ENCODE results near the gene ACP2. TPM values are rescaled to one million over a fixed set of nuclear protein-coding genes. Genes with fewer than 3 reads are reported as not detected.

The ACP2 gene
- total RNA-seq, 1 donor from 2014 or later, result 41.7 TPM

GRCh38 chr11:47256374-47256773, 7.8 kb upstream of the ACP2 start:
- Mint-ChIP-seq H3K4me3 (no peak overlapping the region), H3K9me3 (no peaks in the 10 kb centered on the region), H3K27me3 (ENCODE audit: low read depth) (no peaks in the 10 kb centered on the region), H3K27ac (ENCODE audit: unreplicated experiment) (peak overlapping the region; percentile 27), H3K4me1 (peaks cover 26% of the 10 kb centered on the region), H3K36me3 (ENCODE audit: low read depth) (no peaks in the 10 kb centered on the region)
- TF ChIP-seq CTCF (conservative IDR thresholded peaks at IDR 0.05), result no peak
- DNase-seq (ENCODE audit: low read depth, low spot score), result no peak

GRCh38 chr11:47254386-47254785, 5.8 kb upstream of the ACP2 start:
- Mint-ChIP-seq H3K9me3 (no peaks in the 10 kb centered on the region), H3K4me1 (peaks cover 26% of the 10 kb centered on the region), H3K4me3 (peak overlapping the region; percentile 71), H3K36me3 (ENCODE audit: low read depth) (no peaks in the 10 kb centered on the region), H3K27me3 (ENCODE audit: low read depth) (no peaks in the 10 kb centered on the region), H3K27ac (ENCODE audit: unreplicated experiment) (peak overlapping the region; percentile 86)
- no peak for TF ChIP-seq CTCF (conservative IDR thresholded peaks at IDR 0.05)
- no peak for DNase-seq (ENCODE audit: low read depth, low spot score)

GRCh38 chr11:47253660-47254059, 5.0 kb upstream of the ACP2 start:
- Mint-ChIP-seq H3K27me3 (ENCODE audit: low read depth) (no peaks in the 10 kb centered on the region), H3K27ac (ENCODE audit: unreplicated experiment) (no peak overlapping the region), H3K4me3 (no peak overlapping the region), H3K4me1 (peaks cover 29% of the 10 kb centered on the region), H3K9me3 (no peaks in the 10 kb centered on the region), H3K36me3 (ENCODE audit: low read depth) (no peaks in the 10 kb centered on the region)
- no peak for TF ChIP-seq CTCF (conservative IDR thresholded peaks at IDR 0.05)
- no peak for DNase-seq (ENCODE audit: low read depth, low spot score)

- Mint-ChIP-seq H3K9me3 (no peaks in the 10 kb centered on the region), H3K27ac (ENCODE audit: unreplicated experiment) (no peak overlapping the region), H3K27me3 (ENCODE audit: low read depth) (no peaks in the 10 kb centered on the region), H3K4me3 (peak overlapping the region; percentile 46), H3K36me3 (ENCODE audit: low read depth) (no peaks in the 10 kb centered on the region), H3K4me1 (peaks cover 29% of the 10 kb centered on the region)
- DNase-seq (ENCODE audit: low read depth, low spot score), result no peak
- TF ChIP-seq CTCF (conservative IDR thresholded peaks at IDR 0.05), result no peak
These were observed 3.1 kb upstream of the ACP2 start for GRCh38 chr11:47251751-47252150.

- H3K9me3 Mint-ChIP-seq, result no peaks in the 10 kb centered on the region
- no peaks in the 10 kb centered on the region for H3K27me3 Mint-ChIP-seq (ENCODE audit: low read depth)
- TF ChIP-seq CTCF (conservative IDR thresholded peaks at IDR 0.05), result no peak
- H3K27ac Mint-ChIP-seq (ENCODE audit: unreplicated experiment), result peak overlapping the region; percentile 100
- peaks cover 20% of the 10 kb centered on the region for H3K4me1 Mint-ChIP-seq
- H3K36me3 Mint-ChIP-seq (ENCODE audit: low read depth), result no peaks in the 10 kb centered on the region
- DNase-seq (ENCODE audit: low read depth, low spot score), result no peak
- H3K4me3 Mint-ChIP-seq, result peak overlapping the region; percentile 100
These were observed 733 bp upstream of the ACP2 start for GRCh38 chr11:47249378-47249715.

- Mint-ChIP-seq H3K4me3 (peak overlapping the region; percentile 100), H3K9me3 (no peaks in the 10 kb centered on the region), H3K4me1 (peaks cover 20% of the 10 kb centered on the region), H3K27me3 (ENCODE audit: low read depth) (no peaks in the 10 kb centered on the region), H3K36me3 (ENCODE audit: low read depth) (peaks cover 1% of the 10 kb centered on the region), H3K27ac (ENCODE audit: unreplicated experiment) (peak overlapping the region; percentile 100)
- TF ChIP-seq CTCF (conservative IDR thresholded peaks at IDR 0.05), result no peak
- DNase-seq (ENCODE audit: low read depth, low spot score), result no peak
These were observed 330 bp downstream of the ACP2 start for GRCh38 chr11:47248304-47248663.

Measured in neural crest cell (in vitro differentiated cells).